Glutamatergic neuron (in vitro differentiated cells): ENCODE results near the gene PPT1. TPM values are rescaled to one million over a fixed set of nuclear protein-coding genes. Genes with fewer than 3 reads are reported as not detected.

Experiments
- DNase-seq: peaks from one replicate; pipeline ENCODE4 v3.0.0; 2022
- H3K27ac Mint-ChIP-seq: one replicate; pipeline ENCODE4 v1.8.0; 2020; ENCODE audit warnings: mild to moderate bottlenecking, mixed read lengths, inconsistent platforms; ENCODE audit not compliant: unreplicated experiment
- H3K27me3 Mint-ChIP-seq: one replicate; pipeline ENCODE4 v1.8.0; 2020; ENCODE audit warnings: mild to moderate bottlenecking, moderate library complexity, mixed read lengths, inconsistent platforms; ENCODE audit not compliant: unreplicated experiment
- H3K36me3 Mint-ChIP-seq: one replicate; pipeline ENCODE4 v1.8.0; 2020; ENCODE audit warnings: mild to moderate bottlenecking, mixed read lengths, inconsistent platforms; ENCODE audit not compliant: unreplicated experiment
- H3K4me1 Mint-ChIP-seq: one replicate; pipeline ENCODE4 v1.8.0; 2020; ENCODE audit warnings: mild to moderate bottlenecking, low read depth, mixed read lengths, inconsistent platforms; ENCODE audit not compliant: unreplicated experiment
- H3K4me3 Mint-ChIP-seq: one replicate; pipeline ENCODE4 v1.8.0; 2020; ENCODE audit warnings: mild to moderate bottlenecking, mixed read lengths, inconsistent platforms; ENCODE audit not compliant: unreplicated experiment
- H3K9me3 Mint-ChIP-seq: one replicate; pipeline ENCODE4 v1.8.0; 2020; ENCODE audit warnings: mild to moderate bottlenecking, moderate library complexity, mixed read lengths, inconsistent platforms; ENCODE audit not compliant: unreplicated experiment
- total RNA-seq: library from RNA; stranded (reverse); fragmentation: NEBNext Ultra II Directional; extraction: Animal tissue kit (Norgen Biotek cat#: 25700); gene quantifications from one replicate; pipeline ENCODE4 v1.2.1, GENCODE V29; 2021; ENCODE audit not compliant: unreplicated experiment
- TF ChIP-seq, protein P1 (sequence below): fragments of 200-600 bp; sonication (generic); IDR thresholded peaks from one replicate; pipeline ENCODE4 v1.5.0; 2021; ENCODE audit not compliant: partially characterized antibody, unreplicated experiment

The PPT1 gene
- total RNA-seq, 1 donor from 2014 or later = 32.5 TPM

DNA sequence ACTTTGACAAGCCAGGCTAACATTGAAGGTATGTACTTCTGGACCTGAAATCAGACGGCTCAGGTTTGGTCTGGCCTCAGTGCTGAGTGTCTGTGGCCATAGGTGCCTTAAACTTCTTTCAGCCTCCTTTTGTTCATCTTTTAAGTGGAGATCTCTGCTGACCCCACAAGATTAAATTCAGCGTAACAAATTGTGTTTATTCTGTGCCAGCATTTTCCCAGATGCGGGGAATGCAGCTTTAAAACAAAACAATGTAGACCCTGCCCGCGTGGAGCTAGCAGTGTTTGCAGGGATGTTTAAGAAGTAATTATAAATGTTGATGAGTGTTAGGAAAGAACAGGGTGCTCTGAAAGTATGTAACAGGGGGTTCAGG is 55.6 kb downstream of the PPT1 start:
- Mint-ChIP-seq H3K36me3 (no peaks in the 10 kb centered on the region), H3K27me3 (peaks cover 2% of the 10 kb centered on the region), H3K4me1 (peaks cover 19% of the 10 kb centered on the region), H3K9me3 (peaks cover 7% of the 10 kb centered on the region), H3K4me3 (peak overlapping the region; percentile 95), H3K27ac (peak overlapping the region; percentile 78)
- DNase-seq = no peak
- TF ChIP-seq, protein P1, sequence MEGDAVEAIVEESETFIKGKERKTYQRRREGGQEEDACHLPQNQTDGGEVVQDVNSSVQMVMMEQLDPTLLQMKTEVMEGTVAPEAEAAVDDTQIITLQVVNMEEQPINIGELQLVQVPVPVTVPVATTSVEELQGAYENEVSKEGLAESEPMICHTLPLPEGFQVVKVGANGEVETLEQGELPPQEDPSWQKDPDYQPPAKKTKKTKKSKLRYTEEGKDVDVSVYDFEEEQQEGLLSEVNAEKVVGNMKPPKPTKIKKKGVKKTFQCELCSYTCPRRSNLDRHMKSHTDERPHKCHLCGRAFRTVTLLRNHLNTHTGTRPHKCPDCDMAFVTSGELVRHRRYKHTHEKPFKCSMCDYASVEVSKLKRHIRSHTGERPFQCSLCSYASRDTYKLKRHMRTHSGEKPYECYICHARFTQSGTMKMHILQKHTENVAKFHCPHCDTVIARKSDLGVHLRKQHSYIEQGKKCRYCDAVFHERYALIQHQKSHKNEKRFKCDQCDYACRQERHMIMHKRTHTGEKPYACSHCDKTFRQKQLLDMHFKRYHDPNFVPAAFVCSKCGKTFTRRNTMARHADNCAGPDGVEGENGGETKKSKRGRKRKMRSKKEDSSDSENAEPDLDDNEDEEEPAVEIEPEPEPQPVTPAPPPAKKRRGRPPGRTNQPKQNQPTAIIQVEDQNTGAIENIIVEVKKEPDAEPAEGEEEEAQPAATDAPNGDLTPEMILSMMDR = no peak

DNA sequence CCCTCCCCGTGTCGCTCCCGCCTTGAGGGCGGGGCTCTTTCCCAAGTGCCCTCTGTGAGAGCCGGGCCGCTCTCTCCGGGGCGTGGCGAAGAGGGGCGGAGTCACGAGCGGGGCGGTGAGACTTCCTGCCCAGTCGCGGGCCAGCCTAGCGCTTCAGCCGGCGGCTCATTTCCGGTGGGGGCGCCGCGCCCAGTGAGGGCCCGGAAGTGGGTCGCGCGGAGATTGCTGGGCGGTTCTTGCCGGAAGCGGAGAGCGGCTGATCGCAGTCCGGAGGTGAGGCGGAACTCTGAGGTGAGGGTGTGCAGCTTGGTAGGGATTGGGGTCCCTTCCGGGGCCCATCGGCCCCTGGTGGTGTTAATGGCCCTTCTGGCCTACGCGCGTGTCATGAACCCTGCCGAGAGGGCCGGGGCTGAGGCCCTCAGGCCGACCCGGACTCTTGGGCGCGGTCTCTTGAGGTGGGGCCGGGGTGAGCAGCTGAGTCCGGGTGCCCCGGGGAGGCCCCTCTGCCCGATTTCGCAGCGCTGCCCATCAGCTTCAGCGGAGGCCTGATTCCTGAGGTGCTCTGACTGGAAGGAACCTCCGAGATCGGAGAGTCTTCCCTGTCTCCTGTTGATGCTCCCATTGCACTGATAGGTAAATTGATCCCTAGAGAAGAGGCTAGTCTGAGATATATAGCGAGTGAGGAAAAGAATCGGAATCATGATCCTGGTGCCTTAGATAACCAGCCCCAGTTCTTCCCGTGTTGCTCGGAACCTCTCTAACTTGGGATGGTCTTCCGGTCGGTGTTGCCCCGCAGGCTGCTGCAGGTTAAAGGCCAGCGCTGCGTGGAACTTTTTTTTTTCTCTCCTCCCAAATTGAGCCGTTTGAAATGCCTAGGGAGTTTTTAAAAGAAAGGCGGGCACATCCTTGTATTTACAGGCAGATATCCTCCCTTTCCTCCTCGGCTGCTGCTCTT is 56.3 kb downstream of the PPT1 start, which contains the start of gene CAP1:
CAP1 (plus strand) TSS at position 219 of the 955 bp plus-strand sequence. CDS start 18,618 bp downstream, outside the sequence.
- no peaks in the 10 kb centered on the region for H3K36me3 Mint-ChIP-seq

DNA sequence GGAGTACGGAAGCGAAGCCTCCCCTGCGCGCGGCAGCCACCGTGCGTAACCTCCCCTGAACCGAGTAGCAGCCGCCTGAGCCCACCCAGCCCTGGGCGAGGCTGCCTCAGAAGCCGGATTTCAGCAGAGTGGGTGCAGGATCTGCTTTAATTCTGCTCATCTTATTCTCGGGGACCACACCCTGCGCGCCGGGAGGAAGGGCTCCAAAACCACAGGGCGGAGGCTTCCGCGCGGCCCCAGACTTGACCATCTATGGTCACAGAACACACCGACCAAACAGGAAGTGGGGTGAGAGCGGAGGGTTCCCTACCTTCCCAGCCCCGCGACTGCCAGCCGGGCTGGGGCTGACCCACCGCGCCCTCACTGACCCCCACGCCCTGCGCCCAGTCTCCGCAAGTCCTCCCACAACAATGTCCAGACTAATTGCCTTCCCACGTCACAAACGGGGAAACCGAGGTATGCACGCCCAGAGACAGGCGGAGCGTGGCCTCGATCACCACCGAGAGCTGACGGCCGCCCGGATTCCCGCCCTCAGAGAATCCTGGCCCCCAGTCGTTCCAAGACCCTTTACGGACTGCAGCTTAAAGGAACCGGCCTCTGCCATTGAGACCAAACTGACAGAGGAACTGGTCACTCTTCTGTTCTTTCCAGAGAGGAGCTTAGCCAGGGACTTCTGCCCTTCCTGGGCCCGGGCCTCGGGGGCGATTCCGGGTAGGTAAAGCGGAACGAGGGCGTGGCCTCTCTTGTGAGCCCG is 57.1 kb downstream of the PPT1 start:
- H3K27ac Mint-ChIP-seq = peak overlapping the region; percentile 97

More for the DNA sequence above, 56.3 kb downstream of the PPT1 start, which contains the start of gene CAP1:
- peak; percentile 100 for DNase-seq
- H3K27me3 Mint-ChIP-seq = peaks cover 2% of the 10 kb centered on the region
- H3K27ac Mint-ChIP-seq = peak within 1 kb of the TSS; percentile 97
- TF ChIP-seq, protein P1 = no peak
- peak within 1 kb of the TSS; percentile 95 for H3K4me3 Mint-ChIP-seq
- H3K4me1 Mint-ChIP-seq = peaks cover 19% of the 10 kb centered on the region
- H3K9me3 Mint-ChIP-seq = peaks cover 7% of the 10 kb centered on the region

DNA sequence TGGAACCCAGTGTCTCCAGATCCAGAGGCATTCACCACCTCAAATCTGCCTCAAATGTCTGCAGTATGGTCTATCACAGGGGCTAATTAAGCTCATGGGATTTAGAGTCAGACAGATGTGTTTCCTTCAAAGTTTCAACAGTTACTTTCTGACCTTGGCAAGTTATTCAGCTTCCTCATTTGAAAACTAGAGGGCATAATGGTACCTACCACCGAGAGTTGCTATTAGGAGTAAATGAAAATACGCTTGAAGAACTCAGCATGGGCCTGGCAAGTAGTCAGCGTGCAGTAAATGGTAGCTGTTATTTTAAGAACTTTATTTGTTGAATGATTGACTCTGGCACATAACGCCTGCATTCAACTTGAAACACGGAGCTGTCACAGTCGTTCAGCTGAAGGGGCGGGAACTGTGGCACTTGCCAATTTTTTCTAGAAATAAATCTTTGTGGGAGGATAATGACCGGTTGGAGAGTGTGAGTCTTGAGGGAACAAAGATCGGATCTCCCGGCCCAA is 57.8 kb downstream of the PPT1 start:
- Mint-ChIP-seq H3K4me1 (peaks cover 19% of the 10 kb centered on the region), H3K9me3 (peaks cover 7% of the 10 kb centered on the region), H3K36me3 (no peaks in the 10 kb centered on the region), H3K27me3 (peaks cover 2% of the 10 kb centered on the region), H3K4me3 (peak overlapping the region; percentile 95), H3K27ac (peak overlapping the region; percentile 97)
- TF ChIP-seq, protein P1 = no peak
- no peak for DNase-seq

More for the DNA sequence above, 57.1 kb downstream of the PPT1 start:
- Mint-ChIP-seq H3K4me3 (peak overlapping the region; percentile 95), H3K27me3 (peaks cover 2% of the 10 kb centered on the region), H3K36me3 (no peaks in the 10 kb centered on the region), H3K9me3 (peaks cover 7% of the 10 kb centered on the region), H3K4me1 (peaks cover 19% of the 10 kb centered on the region)
- TF ChIP-seq, protein P1 = no peak
- DNase-seq = peak; percentile 77
